Skeletal muscle satellite cell (primary cell): ENCODE data around the gene DAB2IP.
A peak's percentile ranks its signal among the peaks of the same experiment; 100 is the strongest.

Experiments
- H3K27me3 ChIP-seq: 2 replicates; pipeline ENCODE4 v1.7.0; 2013; ENCODE audit warnings: low read length; ENCODE audit not compliant: control insufficient read depth, insufficient read depth
- H3K36me3 ChIP-seq: 2 replicates; pipeline ENCODE4 v1.7.0; 2013; ENCODE audit warnings: mild to moderate bottlenecking, control low read depth, low read length; ENCODE audit not compliant: insufficient read depth
- H3K4me1 ChIP-seq: 2 replicates; pipeline ENCODE4 v1.7.0; 2013; ENCODE audit warnings: low read length; ENCODE audit not compliant: control insufficient read depth, insufficient read depth
- H3K4me2 ChIP-seq: 2 replicates; pipeline ENCODE4 v1.7.0; 2013; ENCODE audit warnings: mild to moderate bottlenecking, low read length
- H3K4me3 ChIP-seq: 2 replicates; pipeline ENCODE4 v1.7.0; 2013; ENCODE audit warnings: low read length
- H3K9ac ChIP-seq: 2 replicates; pipeline ENCODE4 v1.7.0; 2013; ENCODE audit warnings: mild to moderate bottlenecking, low read depth, low read length, moderate library complexity
- H3K9me3 ChIP-seq: replicated peaks from 2 replicates; pipeline ENCODE4 v1.7.0; 2013; ENCODE audit warnings: mild to moderate bottlenecking, control low read depth, low read length

Gene DAB2IP

DNA sequence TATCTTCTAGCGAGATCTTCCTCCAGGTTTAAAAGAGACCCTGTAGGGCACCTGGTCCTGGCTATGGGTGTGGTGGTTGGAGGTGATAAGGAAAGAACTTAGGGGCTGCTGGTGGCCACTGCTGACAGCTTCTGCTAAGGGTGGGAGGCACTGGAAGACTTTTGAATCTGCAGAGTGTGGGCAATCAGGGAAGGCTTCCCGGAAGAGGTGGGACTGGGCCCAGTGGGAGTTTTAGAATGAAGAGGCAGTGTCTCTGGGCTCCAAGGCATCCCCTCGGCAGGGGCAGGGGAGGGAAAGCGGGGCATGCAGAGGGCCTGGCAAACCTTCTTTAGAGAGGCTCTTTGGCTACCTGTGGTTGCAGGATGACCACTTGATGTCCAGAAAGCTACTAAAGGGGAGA is 23.0 kb upstream of the DAB2IP start:
- H3K4me3 ChIP-seq: no peak overlapping the region
- no peaks in the 10 kb centered on the region for H3K36me3 ChIP-seq
- no peak overlapping the region for H3K4me2 ChIP-seq
- H3K4me1 ChIP-seq: no peaks in the 10 kb centered on the region
- no peak overlapping the region for H3K9ac ChIP-seq
- no peaks in the 10 kb centered on the region for H3K9me3 ChIP-seq
- H3K27me3 ChIP-seq: peaks cover 43% of the 10 kb centered on the region

GRCh38 chr9:121631115-121631514 is 20.3 kb upstream of the DAB2IP start:
- H3K4me3 ChIP-seq: no peak overlapping the region
- H3K9ac ChIP-seq: no peak overlapping the region
- no peak overlapping the region for H3K4me2 ChIP-seq
- no peaks in the 10 kb centered on the region for H3K36me3 ChIP-seq
- no peaks in the 10 kb centered on the region for H3K9me3 ChIP-seq
- no peaks in the 10 kb centered on the region for H3K4me1 ChIP-seq
- peaks cover 42% of the 10 kb centered on the region for H3K27me3 ChIP-seq

GRCh38 chr9:121631978-121632418 is 19.4 kb upstream of the DAB2IP start:
- peaks cover 46% of the 10 kb centered on the region for H3K27me3 ChIP-seq
- no peak overlapping the region for H3K4me3 ChIP-seq
- no peak overlapping the region for H3K9ac ChIP-seq
- peaks cover 5% of the 10 kb centered on the region for H3K4me1 ChIP-seq
- H3K4me2 ChIP-seq: no peak overlapping the region
- H3K36me3 ChIP-seq: no peaks in the 10 kb centered on the region
- no peaks in the 10 kb centered on the region for H3K9me3 ChIP-seq

DNA sequence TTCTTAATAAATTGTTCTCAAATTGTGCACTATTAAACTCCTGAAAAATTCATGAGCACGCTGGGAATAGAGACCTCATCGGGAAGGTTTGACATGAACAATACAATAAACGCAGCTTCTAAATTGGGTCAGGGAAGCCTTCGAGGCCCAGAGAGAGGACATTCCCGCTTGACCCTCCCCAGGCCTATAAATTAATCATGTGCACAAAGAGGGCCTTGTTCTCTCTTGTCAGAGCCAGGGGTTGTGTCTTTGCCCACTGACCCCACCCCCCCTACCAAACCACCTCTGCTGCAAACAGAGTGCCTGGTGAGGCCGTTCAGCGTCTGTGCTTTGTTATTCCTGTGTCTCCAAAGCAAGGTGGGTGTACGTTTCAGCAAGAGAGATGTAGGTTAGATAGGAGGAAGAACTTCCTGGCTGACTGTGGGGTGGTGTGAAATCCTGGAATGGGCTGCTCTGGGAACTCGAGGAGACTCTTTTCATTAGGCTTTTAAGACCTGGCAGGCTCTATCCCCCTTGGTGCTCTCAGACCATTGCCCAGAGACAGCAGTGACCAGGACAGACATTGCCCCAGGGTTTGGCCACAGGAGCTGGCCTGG is 18.2 kb upstream of the DAB2IP start:
- no peaks in the 10 kb centered on the region for H3K36me3 ChIP-seq
- no peaks in the 10 kb centered on the region for H3K9me3 ChIP-seq
- no peak overlapping the region for H3K9ac ChIP-seq
- H3K27me3 ChIP-seq: peaks cover 38% of the 10 kb centered on the region
- H3K4me1 ChIP-seq: peaks cover 17% of the 10 kb centered on the region
- no peak overlapping the region for H3K4me3 ChIP-seq
- no peak overlapping the region for H3K4me2 ChIP-seq

DNA sequence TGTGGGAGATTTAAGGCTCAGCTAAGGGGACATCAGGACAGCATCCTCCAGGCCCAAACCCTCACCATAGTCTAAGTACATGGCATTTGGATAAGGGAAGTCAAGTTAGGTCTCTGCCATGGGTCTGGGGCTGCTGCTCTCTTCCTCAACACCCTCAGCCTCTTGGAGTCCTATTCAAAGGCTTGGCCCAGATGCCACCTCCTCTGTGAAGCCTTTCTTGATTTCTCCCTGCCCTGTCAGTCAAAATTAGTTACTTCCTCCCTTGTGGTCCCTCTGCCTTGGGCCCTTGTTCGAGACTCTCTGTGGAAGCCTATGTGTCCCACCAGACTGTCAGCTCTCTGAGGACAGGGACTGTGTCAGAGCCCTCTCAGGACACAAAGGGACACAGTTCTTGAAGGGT is 17.7 kb upstream of the DAB2IP start:
- H3K4me2 ChIP-seq: no peak overlapping the region
- H3K9ac ChIP-seq: no peak overlapping the region
- H3K36me3 ChIP-seq: no peaks in the 10 kb centered on the region
- H3K4me1 ChIP-seq: peaks cover 22% of the 10 kb centered on the region
- H3K9me3 ChIP-seq: no peaks in the 10 kb centered on the region
- H3K4me3 ChIP-seq: no peak overlapping the region
- H3K27me3 ChIP-seq: peaks cover 38% of the 10 kb centered on the region

DNA sequence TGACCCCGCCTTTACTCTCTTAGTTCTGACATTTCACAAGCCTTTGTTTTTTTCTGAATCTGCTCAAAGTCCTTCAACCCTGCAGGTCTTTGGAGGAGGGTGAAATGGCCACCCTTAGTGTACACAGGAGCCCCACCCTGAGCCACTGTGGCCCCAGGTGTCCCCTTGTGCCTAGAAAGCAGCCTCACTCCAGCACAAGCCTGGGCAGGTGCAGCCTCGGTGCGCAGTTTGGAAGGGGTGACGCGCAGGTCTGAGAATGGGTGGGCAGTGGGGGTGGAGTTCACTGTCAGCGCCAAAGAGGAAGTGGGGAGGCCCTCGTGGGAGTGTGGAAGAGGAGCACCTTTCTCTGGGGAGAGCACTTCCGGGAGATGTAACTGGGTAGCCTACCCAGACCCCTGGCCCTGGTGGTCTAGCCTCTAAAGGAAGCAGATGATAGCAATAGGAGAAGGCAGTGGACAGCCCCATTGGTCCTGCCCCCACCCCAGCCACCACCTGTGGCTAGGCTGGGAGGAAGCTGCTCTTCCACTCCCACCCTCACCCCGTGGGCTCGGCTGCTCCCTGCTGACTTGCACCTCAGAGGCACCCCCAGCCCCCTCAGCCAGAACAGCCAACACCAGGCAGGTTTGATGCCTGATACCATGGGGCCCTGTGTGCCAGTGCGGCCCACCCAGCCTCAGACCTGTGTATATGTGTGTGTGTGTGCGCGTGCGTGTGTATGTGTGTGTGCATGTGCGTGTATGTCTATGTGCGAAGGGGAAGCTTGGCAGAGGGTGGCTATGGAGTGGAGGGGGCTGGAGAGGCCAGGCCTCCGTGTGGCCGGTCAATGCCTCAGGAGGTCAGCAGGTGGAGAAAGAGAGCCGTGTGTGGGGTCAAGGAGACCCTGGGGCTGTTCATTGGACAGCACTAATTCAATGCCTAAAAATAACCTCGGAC is 16.8 kb upstream of the DAB2IP start:
- H3K27me3 ChIP-seq: peaks cover 34% of the 10 kb centered on the region
- H3K36me3 ChIP-seq: no peaks in the 10 kb centered on the region
- H3K9ac ChIP-seq: no peak overlapping the region
- no peak overlapping the region for H3K4me3 ChIP-seq
- no peaks in the 10 kb centered on the region for H3K9me3 ChIP-seq
- H3K4me1 ChIP-seq: peaks cover 23% of the 10 kb centered on the region
- no peak overlapping the region for H3K4me2 ChIP-seq

DNA sequence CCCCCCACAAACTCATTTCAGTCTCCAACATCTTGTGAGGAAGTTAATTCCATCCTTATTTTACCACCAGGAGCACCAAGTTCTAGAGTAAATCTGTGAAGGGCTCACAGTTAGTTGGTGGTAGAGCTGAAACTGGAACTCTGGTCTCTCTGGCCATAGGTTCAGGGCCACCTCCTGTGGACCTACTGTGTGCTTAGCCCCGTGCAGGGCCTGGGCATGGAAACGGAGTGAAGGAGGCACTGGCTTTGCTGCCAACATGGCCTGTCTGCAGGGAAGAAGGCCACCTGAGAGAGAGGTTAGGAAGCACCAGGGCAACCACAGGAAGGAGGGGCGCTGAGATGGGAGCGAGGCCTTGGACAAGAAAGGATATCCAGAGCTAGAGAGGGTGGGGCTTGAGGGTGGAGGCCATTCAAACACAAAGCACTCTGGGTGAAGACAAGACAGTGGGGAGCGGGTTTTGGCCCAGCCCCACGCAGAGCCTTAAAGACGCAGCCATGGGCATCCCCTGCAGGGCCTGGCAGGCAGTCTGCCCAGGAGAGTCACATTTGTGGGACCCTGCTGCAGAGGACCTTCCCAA is 16.0 kb upstream of the DAB2IP start:
- Histone ChIP-seq H3K4me1 (peaks cover 23% of the 10 kb centered on the region), H3K4me2 (no peak overlapping the region), H3K27me3 (peaks cover 31% of the 10 kb centered on the region), H3K9ac (no peak overlapping the region), H3K9me3 (no peaks in the 10 kb centered on the region), H3K4me3 (no peak overlapping the region), H3K36me3 (no peaks in the 10 kb centered on the region)

DNA sequence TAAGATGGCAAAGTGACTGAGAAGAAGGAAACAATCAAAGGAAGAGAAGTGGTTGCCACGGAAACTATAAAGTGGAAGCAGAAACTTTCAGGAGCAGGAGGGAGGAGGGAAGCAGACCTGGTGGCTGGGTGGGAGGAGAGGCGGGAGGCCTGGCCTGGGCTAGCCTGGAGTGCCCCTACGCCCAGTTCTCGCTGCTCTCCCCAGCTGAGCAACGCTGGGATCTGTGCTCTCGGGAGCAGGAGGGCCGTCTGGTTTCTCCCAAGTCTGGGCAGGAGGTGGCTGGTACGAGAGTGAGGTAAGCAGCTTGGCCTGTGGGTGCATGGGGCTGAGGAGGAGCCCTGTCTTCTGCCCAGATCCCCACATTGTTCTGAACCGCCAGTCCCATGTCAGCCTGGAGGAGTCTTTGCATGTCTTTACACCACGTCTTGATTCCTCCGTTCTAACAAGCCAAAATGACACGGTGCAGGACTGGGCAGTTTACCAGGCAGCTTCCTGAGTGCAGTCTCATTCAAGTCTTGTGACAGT is 15.0 kb upstream of the DAB2IP start:
- Histone ChIP-seq H3K36me3 (no peaks in the 10 kb centered on the region), H3K9me3 (no peaks in the 10 kb centered on the region), H3K4me3 (no peak overlapping the region), H3K4me1 (peaks cover 23% of the 10 kb centered on the region), H3K4me2 (no peak overlapping the region), H3K9ac (no peak overlapping the region), H3K27me3 (peaks cover 31% of the 10 kb centered on the region)

- Histone ChIP-seq H3K4me3 (no peak overlapping the region), H3K4me2 (peak overlapping the region; percentile 45), H3K4me1 (peaks cover 23% of the 10 kb centered on the region), H3K9me3 (no peaks in the 10 kb centered on the region), H3K27me3 (peaks cover 27% of the 10 kb centered on the region), H3K36me3 (no peaks in the 10 kb centered on the region), H3K9ac (no peak overlapping the region)
Observed at GRCh38 chr9:121636978-121637712, 14.3 kb upstream of the DAB2IP start.

DNA sequence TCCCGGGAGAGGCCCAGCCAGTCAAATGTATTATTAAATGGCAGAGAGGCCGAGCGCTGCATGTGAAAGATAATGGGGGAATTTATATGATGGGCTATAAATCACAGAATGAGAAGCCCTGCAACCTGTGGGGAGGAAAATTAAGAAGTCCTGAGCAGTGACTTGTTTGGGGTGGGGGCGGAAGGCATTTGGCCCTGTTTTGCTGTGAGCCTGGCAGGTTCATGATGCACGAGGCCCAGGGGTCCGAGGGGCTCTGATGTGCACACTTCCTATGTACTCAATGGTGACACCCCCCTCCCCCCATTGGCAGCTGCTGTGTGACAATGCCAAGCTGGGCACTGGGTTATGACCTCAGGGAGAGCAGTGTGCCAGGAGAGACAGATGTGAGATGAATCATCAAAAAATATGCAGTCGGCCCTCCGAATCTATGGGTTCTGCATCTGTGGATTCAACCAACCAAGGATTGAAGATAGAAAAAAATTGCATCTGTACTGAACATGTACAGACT is 13.7 kb upstream of the DAB2IP start:
- peaks cover 23% of the 10 kb centered on the region for H3K4me1 ChIP-seq
- no peak overlapping the region for H3K9ac ChIP-seq
- no peaks in the 10 kb centered on the region for H3K36me3 ChIP-seq
- H3K9me3 ChIP-seq: no peaks in the 10 kb centered on the region
- H3K4me2 ChIP-seq: peak overlapping the region; percentile 45
- no peak overlapping the region for H3K4me3 ChIP-seq
- peaks cover 27% of the 10 kb centered on the region for H3K27me3 ChIP-seq

GRCh38 chr9:121638399-121638798 is 13.0 kb upstream of the DAB2IP start:
- H3K4me2 ChIP-seq: peak overlapping the region; percentile 45
- no peaks in the 10 kb centered on the region for H3K36me3 ChIP-seq
- H3K4me3 ChIP-seq: no peak overlapping the region
- H3K9ac ChIP-seq: no peak overlapping the region
- no peaks in the 10 kb centered on the region for H3K9me3 ChIP-seq
- H3K4me1 ChIP-seq: peaks cover 23% of the 10 kb centered on the region
- H3K27me3 ChIP-seq: peaks cover 33% of the 10 kb centered on the region
